KOPT-K1 (cell line): ENCODE data around the gene ZNRD2.

Experiments used
- H3K27ac ChIP-seq: fragments of 200-600 bp; sonication (generic); 2 replicates; pipeline ENCODE4 v1.5.1; 2016; ENCODE audit warnings: antibody characterized with exemption, mild to moderate bottlenecking, low read depth, low read length; ENCODE audit not compliant: poor library complexity, severe bottlenecking
- H3K36me3 ChIP-seq: fragments of 200-600 bp; sonication (generic); 2 replicates; pipeline ENCODE4 v1.5.1; 2017; ENCODE audit warnings: antibody characterized with exemption, mild to moderate bottlenecking, low read length, moderate library complexity; ENCODE audit not compliant: insufficient read depth
- H3K9me3 ChIP-seq: fragments of 200-600 bp; sonication (generic); 2 replicates; pipeline ENCODE4 v1.5.1; 2017; ENCODE audit warnings: antibody characterized with exemption, low read length, mild to moderate bottlenecking; ENCODE audit not compliant: insufficient read depth, poor library complexity, severe bottlenecking

The ZNRD2 gene

DNA sequence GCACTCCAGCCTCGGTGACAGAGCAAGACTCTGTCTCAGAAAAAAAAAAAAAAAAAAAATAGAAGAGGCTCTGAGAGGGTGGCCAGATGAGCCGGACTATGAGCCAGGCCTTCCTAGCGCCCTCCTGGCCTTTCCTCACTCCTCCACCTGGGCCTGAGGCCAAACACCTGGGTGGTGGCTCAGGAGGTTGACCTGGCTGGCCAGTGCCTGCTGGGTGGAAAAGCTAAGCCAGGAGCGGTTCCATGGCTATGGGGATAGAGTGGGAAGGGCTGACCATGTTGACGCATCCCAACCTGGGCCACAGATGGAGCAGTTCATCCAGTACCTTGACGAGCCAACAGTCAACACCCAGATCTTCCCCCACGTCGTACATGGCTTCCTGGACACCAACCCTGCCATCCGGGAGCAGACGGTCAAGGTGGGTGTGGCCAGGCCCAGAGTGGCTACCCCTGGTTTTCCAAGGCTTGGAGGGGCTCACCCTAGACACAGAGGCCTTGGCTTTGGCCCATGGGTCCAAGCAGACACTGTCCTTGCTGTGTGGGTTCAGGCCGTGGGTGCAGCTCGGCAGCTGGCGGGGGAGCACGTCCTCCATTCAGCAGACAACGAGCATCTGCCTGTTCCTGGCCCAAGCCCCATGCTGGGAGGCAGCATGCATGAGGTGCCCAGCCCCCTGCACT lies 37.8 kb upstream of the ZNRD2 start:
- peaks cover 57% of the 10 kb centered on the region for H3K36me3 ChIP-seq
- H3K9me3 ChIP-seq, result no peaks in the 10 kb centered on the region
- H3K27ac ChIP-seq, result no peak overlapping the region

DNA sequence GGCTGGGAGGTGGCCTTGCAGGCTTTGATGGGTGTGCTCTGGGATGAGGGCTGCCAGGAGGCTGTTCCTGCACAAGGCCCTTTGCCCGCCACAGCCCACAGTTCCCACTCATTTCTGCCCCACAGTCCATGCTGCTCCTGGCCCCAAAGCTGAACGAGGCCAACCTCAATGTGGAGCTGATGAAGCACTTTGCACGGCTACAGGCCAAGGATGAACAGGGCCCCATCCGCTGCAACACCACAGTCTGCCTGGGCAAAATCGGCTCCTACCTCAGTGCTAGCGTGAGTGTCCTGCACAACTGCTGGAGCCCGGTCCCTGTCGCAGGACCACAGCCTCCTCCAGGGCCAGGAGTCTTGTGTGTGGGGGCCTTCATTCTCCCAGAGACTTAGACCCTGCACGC lies 35.2 kb upstream of the ZNRD2 start:
- Histone ChIP-seq H3K36me3 (peaks cover 65% of the 10 kb centered on the region), H3K9me3 (no peaks in the 10 kb centered on the region), H3K27ac (no peak overlapping the region)

DNA sequence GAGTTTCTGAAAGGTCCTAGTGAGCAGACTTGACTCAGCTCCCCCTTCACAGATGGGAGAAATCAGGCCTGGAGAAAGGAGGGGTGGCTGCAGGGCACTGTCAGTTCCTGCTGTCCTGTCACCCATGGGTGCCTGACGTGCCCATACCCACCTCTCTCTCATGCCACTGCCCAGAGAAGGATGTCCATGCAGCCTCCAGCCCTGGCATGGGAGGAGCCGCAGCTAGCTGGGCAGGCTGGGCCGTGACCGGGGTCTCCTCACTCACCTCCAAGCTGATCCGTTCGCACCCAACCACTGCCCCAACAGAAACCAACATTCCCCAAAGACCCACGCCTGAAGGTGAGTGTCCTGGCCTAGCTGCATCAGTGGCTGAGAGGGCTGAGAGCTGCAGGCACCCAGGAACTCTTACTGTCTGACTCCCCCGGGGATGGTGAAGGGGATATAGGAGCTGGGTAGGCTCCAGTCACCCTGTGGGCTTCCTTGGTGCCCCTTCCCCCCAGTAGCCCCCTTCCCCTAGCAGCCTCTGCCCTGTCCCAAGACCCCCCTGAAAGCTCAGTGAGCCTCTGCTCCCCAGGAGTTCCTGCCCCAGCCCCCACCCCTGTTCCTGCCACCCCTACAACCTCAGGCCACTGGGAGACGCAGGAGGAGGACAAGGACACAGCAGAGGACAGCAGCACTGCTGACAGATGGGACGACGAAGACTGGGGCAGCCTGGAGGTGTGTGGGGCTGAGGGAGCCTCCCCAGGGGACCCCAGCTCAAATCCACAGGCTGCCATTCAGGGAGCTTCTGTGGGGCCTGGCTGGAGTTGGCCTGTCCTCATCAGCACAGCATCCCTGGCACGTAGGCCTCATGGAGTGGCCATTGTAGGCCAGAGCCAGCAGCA lies 33.6 kb upstream of the ZNRD2 start:
- H3K36me3 ChIP-seq, result peaks cover 50% of the 10 kb centered on the region
- no peak overlapping the region for H3K27ac ChIP-seq
- H3K9me3 ChIP-seq, result no peaks in the 10 kb centered on the region

DNA sequence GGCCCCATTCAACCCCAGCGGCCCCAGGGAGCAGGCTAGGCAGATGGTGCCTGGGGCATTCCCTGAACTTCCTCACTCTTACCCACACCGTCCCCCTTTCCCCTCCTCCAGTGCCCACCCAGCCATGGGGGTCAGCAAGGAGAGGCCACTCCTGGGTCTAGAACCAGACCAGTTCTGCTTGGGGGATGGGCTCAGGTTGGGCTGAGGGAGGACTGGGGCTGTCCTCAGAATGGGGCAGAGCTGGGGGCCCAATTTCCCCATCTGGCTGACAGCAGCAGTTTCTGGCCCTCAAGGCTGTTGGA lies 33.0 kb upstream of the ZNRD2 start:
- Histone ChIP-seq H3K27ac (no peak overlapping the region), H3K9me3 (no peaks in the 10 kb centered on the region), H3K36me3 (peaks cover 46% of the 10 kb centered on the region)

DNA sequence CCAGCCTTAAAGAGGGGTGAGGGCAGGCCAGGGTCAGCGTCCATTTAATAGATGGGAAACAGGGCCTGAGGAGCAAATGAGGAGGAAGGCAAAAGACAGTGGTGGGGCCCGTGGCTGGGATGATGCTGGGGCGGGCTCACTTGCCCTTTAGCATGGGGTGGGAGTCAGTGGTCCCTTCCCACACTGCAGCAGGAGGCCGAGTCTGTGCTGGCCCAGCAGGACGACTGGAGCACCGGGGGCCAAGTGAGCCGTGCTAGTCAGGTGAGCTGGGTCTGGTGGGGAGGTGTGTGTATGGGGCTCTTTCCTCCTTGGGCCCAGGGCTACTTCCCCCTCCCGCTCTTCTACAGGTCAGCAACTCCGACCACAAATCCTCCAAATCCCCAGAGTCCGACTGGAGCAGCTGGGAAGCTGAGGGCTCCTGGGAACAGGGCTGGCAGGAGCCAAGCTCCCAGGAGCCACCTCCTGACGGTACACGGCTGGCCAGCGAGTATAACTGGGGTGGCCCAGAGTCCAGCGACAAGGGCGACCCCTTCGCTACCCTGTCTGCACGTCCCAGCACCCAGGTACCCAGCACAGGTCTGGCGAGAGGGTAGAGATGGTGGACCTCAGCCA lies 32.6 kb upstream of the ZNRD2 start:
- H3K36me3 ChIP-seq, result peaks cover 41% of the 10 kb centered on the region
- no peak overlapping the region for H3K27ac ChIP-seq
- no peaks in the 10 kb centered on the region for H3K9me3 ChIP-seq

DNA sequence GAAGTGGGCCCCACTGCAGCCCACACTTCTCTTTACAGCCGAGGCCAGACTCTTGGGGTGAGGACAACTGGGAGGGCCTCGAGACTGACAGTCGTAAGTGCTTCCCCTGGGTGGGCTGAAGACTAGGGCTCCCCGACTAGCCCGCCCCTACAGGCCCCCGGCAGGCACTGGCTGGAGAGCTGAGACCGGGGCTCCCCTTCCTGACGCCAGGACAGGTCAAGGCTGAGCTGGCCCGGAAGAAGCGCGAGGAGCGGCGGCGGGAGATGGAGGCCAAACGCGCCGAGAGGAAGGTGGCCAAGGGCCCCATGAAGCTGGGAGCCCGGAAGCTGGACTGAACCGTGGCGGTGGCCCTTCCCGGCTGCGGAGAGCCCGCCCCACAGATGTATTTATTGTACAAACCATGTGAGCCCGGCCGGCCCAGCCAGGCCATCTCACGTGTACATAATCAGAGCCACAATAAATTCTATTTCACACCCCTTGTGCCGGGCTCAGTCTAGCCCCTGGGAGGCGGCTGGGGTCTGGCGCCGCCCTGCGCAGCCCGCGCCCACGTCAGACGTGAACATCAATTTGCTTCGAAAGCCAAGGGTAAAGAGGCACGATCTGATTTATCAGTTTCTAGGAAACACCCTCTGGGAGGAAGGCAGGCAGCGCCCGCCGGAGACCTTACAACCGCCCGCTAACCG lies 31.9 kb upstream of the ZNRD2 start:
- Histone ChIP-seq H3K9me3 (no peaks in the 10 kb centered on the region), H3K27ac (no peak overlapping the region), H3K36me3 (peaks cover 34% of the 10 kb centered on the region)

DNA sequence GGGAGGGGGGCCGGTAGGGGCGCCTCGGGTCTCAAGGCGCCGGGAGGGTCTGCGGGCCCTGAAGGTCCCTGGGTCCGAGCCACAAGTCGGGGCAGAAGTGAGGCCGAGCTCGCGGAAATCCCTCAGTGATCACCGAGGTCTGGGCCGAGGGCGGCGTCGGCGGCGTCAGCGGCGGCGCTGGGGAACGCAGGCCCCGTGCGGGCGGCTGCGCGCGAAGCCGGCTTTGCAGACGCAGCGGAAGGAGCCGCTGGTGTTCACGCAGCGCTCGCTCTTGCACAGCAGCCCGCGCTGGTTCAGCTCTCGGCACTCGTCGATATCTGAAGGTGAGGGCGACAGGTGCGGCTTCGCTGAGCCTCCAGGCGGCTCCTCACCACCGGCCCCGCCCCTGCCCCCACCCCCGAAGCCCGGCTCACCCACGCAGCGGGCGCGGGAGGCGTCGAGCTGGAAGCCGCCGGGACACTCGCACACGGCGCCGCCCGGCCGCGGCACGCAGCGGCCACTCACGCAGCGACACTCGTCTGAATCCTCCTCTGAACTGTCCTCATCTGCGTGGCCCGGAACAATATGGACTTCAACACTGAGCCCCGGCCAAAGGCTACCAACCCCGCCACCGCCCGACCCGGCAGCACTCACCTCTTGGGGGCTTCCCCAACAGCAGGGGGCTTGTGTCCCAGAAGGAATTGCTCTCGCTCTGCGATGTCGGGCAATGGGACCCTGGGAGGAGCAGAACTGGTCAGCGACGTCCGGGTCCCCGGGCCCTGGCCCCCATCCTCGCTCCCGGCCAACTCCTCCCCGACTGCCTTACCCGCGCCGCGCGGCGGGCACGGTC lies 31.1 kb upstream of the ZNRD2 start:
- Histone ChIP-seq H3K27ac (no peak overlapping the region), H3K36me3 (peaks cover 30% of the 10 kb centered on the region)

DNA sequence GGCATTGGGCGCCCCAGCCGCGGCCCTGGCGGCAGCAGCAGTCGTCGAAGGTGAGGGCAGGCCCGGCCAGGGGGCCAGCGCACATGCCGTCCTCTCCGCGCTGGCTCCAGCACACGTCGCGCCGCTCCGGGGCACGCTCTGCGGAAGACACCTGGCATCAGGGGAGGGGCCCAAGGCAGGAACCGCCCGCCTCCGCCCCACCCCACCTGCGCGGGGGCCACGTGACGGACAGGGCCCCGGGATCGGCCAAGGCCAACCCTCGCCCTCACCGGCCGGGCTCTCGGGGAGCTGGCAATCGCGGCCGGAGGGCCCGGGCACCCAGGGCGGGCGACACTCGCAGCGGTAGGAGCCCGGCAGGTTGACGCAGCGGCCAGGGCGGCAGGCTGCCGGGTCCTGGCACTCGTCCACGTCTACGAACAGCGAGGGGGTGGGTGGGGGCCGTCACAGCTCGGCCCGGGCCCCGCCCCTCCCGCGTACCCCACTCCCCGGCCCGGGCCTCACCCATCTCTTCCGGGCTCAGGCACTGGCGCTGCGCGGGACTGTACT lies 30.5 kb upstream of the ZNRD2 start:
- H3K36me3 ChIP-seq, result peaks cover 29% of the 10 kb centered on the region
- H3K27ac ChIP-seq, result peak overlapping the region; percentile 66

More for the DNA sequence above, 31.1 kb upstream of the ZNRD2 start:
- no peaks in the 10 kb centered on the region for H3K9me3 ChIP-seq

DNA sequence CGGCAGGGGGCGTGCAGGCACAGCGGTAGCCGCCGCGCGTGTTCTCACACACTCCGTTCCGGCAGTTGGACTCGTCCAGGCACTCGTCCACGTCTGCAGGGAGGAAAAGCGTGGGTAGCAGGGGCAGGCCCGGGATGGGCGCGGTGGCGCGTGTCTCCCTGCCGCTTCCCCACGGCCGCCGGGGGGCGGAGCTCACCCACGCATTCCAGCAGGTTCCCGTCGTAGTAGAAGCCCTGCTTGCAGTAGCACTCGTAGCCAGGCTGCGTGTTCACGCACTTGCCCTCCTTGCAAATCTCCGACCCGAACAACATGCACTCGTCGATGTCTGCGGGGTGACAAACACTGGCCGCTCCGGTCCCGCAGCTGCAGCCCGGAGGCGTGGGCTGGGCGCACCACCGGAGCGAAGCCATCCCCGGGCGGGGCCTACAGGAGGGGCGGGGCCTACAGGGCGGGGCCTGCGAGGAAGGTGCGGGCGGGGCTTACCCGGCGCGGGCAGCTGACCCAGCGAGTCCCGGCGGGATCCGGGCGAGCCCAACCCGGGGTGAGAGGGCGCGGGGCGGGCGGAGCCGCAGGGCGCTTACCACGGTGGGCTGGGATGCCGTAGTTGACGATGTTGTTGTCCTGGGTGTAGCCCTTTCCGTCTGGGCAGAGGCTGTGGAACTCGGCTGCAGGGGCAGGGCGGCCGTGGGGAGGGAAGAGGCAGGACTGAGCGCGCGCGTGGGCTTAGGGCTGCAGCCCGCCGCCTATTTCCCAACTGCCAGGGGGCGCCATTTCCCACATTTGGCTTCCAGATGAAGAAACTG lies 29.8 kb upstream of the ZNRD2 start:
- peaks cover 23% of the 10 kb centered on the region for H3K36me3 ChIP-seq
- H3K27ac ChIP-seq, result peak overlapping the region; percentile 66
- H3K9me3 ChIP-seq, result no peaks in the 10 kb centered on the region

More for the DNA sequence above, 30.5 kb upstream of the ZNRD2 start:
- H3K9me3 ChIP-seq, result no peaks in the 10 kb centered on the region

DNA sequence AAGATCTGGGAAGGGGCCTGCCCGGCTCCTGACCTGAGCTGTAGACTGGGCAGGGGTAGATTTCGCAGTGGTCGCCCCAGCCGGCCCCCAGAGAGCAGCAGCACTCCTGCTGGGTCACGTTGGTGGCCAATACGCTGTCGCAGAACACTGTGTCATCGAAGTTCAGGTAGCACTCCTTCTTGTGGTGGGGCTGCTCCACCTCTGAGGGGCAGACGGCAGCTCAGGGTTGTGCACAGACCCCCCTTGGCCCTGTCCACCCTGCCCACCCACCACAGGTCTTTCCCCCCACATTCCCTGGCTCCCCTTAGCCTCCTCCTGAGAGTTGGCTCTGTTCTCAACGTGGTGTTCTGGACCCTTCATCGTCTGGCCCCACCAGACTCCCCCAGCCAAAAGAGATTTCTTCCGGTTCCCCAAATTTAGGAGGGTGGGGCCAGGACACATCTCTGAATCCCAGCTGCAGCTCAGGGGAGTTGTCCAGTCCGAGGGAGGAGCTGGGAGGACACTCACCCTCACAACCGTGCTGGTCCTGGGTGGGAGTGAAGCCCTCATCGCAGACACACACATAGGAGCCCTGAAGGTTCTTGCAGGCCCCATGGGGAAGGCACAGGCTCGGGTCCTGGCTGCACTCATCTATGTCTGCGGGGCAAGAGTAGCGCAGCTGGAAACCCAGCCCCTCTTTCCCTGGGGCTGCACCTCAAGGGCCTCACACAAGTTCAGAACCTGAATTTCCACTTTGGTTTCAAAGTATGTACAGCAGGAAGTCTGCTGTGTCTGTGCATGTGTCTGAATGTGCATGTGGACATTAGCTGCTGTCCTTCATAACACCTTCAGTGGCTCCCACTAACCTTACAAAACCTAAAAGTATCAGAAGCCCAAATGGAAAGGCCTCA lies 28.9 kb upstream of the ZNRD2 start:
- H3K9me3 ChIP-seq, result no peaks in the 10 kb centered on the region
- H3K36me3 ChIP-seq, result peaks cover 21% of the 10 kb centered on the region
- H3K27ac ChIP-seq, result peak overlapping the region; percentile 66

DNA sequence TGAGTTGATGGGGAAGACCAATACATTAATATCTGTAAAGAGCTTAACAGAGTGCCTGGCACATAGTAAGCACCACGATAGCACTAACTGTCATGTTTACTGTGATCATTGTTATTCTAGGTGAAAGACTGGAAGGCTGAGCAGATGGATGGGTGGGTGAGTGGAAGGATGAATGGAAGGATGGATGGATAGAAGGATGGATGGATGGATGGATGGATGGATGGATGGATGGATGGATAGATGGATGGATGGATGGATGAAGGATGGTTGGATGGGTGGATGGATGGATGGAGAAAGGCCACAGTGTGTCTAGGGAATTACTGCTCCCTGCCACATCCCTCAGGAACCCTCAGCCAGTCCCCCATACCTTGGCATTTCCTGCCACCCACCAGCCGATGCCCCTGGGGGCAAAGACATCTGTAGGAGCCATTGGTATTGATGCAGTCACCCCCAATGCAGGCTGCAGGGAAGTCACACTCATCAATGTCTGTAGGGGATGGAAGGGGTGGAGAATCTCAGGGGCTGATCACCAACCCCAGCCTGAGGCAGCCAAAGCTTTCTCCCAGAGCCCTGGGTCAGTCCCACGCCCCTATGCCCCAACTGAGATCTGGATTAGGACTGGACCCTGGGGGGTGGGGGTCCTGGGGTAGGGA lies 27.4 kb upstream of the ZNRD2 start:
- H3K27ac ChIP-seq, result no peak overlapping the region
- peaks cover 10% of the 10 kb centered on the region for H3K36me3 ChIP-seq
- H3K9me3 ChIP-seq, result no peaks in the 10 kb centered on the region

DNA sequence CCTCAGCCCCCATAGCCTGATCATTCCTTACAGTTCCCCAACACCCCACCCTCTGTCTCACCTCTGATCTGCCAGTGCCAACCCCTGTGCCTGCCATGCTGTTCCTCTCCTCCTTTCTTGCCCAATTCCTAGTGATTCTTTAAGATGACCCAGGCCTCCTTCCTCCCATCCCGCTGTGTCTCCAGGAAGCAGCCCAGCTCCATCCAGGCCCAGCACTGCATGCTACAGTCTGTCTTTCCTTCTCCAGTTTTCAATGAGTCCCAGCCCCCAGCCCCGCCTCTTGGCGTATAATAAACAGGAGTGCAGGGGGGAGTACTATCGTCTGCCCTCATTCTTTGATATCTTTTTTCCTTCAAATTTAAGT lies 24.4 kb upstream of the ZNRD2 start:
- Histone ChIP-seq H3K27ac (peak overlapping the region; percentile 58), H3K36me3 (no peaks in the 10 kb centered on the region), H3K9me3 (no peaks in the 10 kb centered on the region)
